Astrocyte of the cerebellum (primary cell): ENCODE measurements around the gene ITSN1.
"Not testable (repeated sequence)": the region's sequence is repeated elsewhere in the genome, so short reads cannot be mapped to it uniquely, and the experiment has no call there.

Experiments used
- DNase-seq: peaks from one replicate; pipeline ENCODE4 v3.0.0-alpha.2; 2011; ENCODE audit warnings: low read depth
- H3K4me3 ChIP-seq: 2 replicates; pipeline ENCODE4 v1.5.1; 2011; ENCODE audit warnings: mild to moderate bottlenecking, low read depth, low read length, moderate library complexity
- CTCF ChIP-seq: IDR thresholded peaks from 2 replicates; pipeline ENCODE4 v1.5.1; 2012; ENCODE audit warnings: low read length, low read depth, moderate library complexity, mild to moderate bottlenecking; ENCODE audit errors: missing control alignments
- in situ Hi-C: cut with HindIII; loops from 2 replicates; pipeline ENCODE4 v1.10.0; 2017; ENCODE audit warnings: low sequenced_read_pairs

ITSN1 gene

GRCh38 chr21:33864150-33864549, 221.8 kb downstream of the ITSN1 start:
- no peak for TF ChIP-seq CTCF
- H3K4me3 ChIP-seq: no peak overlapping the region
- no peak for DNase-seq
- in situ Hi-C loops: no loop called here

- DNase-seq: no peak
- in situ Hi-C loops: no loop called here
- H3K4me3 ChIP-seq: no peak overlapping the region
- TF ChIP-seq CTCF: no peak
These were observed 222.9 kb downstream of the ITSN1 start for GRCh38 chr21:33865176-33865575.

GRCh38 chr21:33865996-33866575, 223.8 kb downstream of the ITSN1 start:
- H3K4me3 ChIP-seq: no peak overlapping the region
- TF ChIP-seq CTCF: no peak
- no peak for DNase-seq
- in situ Hi-C loops: no loop called here

GRCh38 chr21:33866826-33867225, 224.5 kb downstream of the ITSN1 start:
- in situ Hi-C loops: no loop called here
- no peak overlapping the region for H3K4me3 ChIP-seq
- TF ChIP-seq CTCF: no peak
- no peak for DNase-seq

- DNase-seq, H3K4me3 ChIP-seq, in situ Hi-C loops: not testable (repeated sequence)
These were observed 225.6 kb downstream of the ITSN1 start for GRCh38 chr21:33867868-33868267.

- no peak overlapping the region for H3K4me3 ChIP-seq
- no peak for DNase-seq
- no peak for TF ChIP-seq CTCF
- in situ Hi-C loops: no loop called here
These were observed 227.6 kb downstream of the ITSN1 start for GRCh38 chr21:33869873-33870272.

GRCh38 chr21:33870768-33871167, 228.5 kb downstream of the ITSN1 start:
- DNase-seq: no peak
- TF ChIP-seq CTCF: no peak
- H3K4me3 ChIP-seq: no peak overlapping the region
- in situ Hi-C loops: no loop called here
